Measurements from ENCODE around the gene SLMAP.
"Not testable (repeated sequence)": the region's sequence is repeated elsewhere in the genome, so short reads cannot be mapped to it uniquely, and the experiment has no call there.

The SLMAP gene

GRCh38 chr3:57833763-57834162, 77.7 kb downstream of the SLMAP start:
- no peak for FAIRE-seq

GRCh38 chr3:57837686-57838085, 81.6 kb downstream of the SLMAP start:
- FAIRE-seq, result no peak

GRCh38 chr3:57838627-57839026, 82.5 kb downstream of the SLMAP start:
- no peak for FAIRE-seq

GRCh38 chr3:57840473-57840872, 84.4 kb downstream of the SLMAP start:
- no peak for FAIRE-seq

- FAIRE-seq, result no peak
These were observed 85.7 kb downstream of the SLMAP start for GRCh38 chr3:57841818-57842217.

- no peak for FAIRE-seq
These were observed 92.1 kb downstream of the SLMAP start for GRCh38 chr3:57848177-57848738.

GRCh38 chr3:57851304-57851703, 95.2 kb downstream of the SLMAP start:
- no peak for FAIRE-seq

- peak; percentile 49 for FAIRE-seq
These were observed 96.8 kb downstream of the SLMAP start for GRCh38 chr3:57852896-57853295.

- FAIRE-seq, result no peak
These were observed 99.2 kb downstream of the SLMAP start for GRCh38 chr3:57855281-57855680.

GRCh38 chr3:57855943-57856342, 99.8 kb downstream of the SLMAP start:
- FAIRE-seq, result no peak

- no peak for FAIRE-seq
These were observed 100.6 kb downstream of the SLMAP start for GRCh38 chr3:57856675-57857074.

GRCh38 chr3:57862894-57863293, 106.8 kb downstream of the SLMAP start:
- no peak for FAIRE-seq

GRCh38 chr3:57863380-57863779, 107.3 kb downstream of the SLMAP start:
- FAIRE-seq, result no peak

- peak; percentile 33 for FAIRE-seq
These were observed 108.7 kb downstream of the SLMAP start for GRCh38 chr3:57864853-57865252.

GRCh38 chr3:57869110-57869509, 113.0 kb downstream of the SLMAP start:
- FAIRE-seq, result not testable (repeated sequence)

- no peak for FAIRE-seq
These were observed 116.5 kb downstream of the SLMAP start for GRCh38 chr3:57872606-57873005.

GRCh38 chr3:57876632-57877031, 120.5 kb downstream of the SLMAP start:
- no peak for FAIRE-seq

- no peak for FAIRE-seq
These were observed 121.0 kb downstream of the SLMAP start for GRCh38 chr3:57877116-57877515.

- not testable (repeated sequence) for FAIRE-seq
These were observed 128.3 kb downstream of the SLMAP start for GRCh38 chr3:57884436-57884835.

- no peak for FAIRE-seq
These were observed 133.7 kb downstream of the SLMAP start for GRCh38 chr3:57889807-57890206.

GRCh38 chr3:57890874-57891273, 134.8 kb downstream of the SLMAP start:
- FAIRE-seq, result no peak

- FAIRE-seq, result no peak
These were observed 136.3 kb downstream of the SLMAP start for GRCh38 chr3:57892423-57892822.

GRCh38 chr3:57893156-57893555, 137.0 kb downstream of the SLMAP start:
- FAIRE-seq, result no peak

- FAIRE-seq, result no peak
These were observed 137.6 kb downstream of the SLMAP start for GRCh38 chr3:57893668-57894067.

GRCh38 chr3:57896031-57896430, 139.9 kb downstream of the SLMAP start:
- FAIRE-seq, result no peak
